Gastroesophageal sphincter (tissue), 4 donors: ENCODE data around the gene FBXO17. TPM values are rescaled to one million over a fixed set of nuclear protein-coding genes. Genes with fewer than 3 reads are reported as not detected.

Experiments used
- ATAC-seq: fragments of 150-250 bp; one replicate; pipeline ENCODE4 v1.9.1; 2016; ENCODE audit warnings: mild to moderate bottlenecking, moderate library complexity
- H3K27ac ChIP-seq, 4 donors: fragments of 200-600 bp; sonication (generic) in 3 of 4; 1 replicate in 3 of 4; 2 replicates in 1 of 4; pipeline ENCODE4 v1.5.1; 2016 to 2019
- H3K27me3 ChIP-seq: fragments of 200-600 bp; sonication (generic); one replicate; pipeline ENCODE4 v1.5.1; 2019
- H3K36me3 ChIP-seq, 2 donors: fragments of 200-600 bp; sonication (generic); one replicate each; pipeline ENCODE4 v1.5.1; 2019; ENCODE audit warnings: control low read depth in 1 of 2
- H3K4me1 ChIP-seq, 3 donors: fragments of 200-600 bp; sonication (generic); 1 replicate in 2 of 3; 2 replicates in 1 of 3; pipeline ENCODE4 v1.5.1; 2016 to 2019; ENCODE audit warnings: control low read depth in 2 of 3
- H3K4me3 ChIP-seq, 2 donors: fragments of 200-600 bp; sonication (generic); one replicate each; pipeline ENCODE4 v1.5.1; 2019; ENCODE audit warnings: mild to moderate bottlenecking in 1 of 2, moderate library complexity in 1 of 2
- H3K9me3 ChIP-seq, 3 donors: fragments of 200-600 bp; sonication (generic); one replicate each; pipeline ENCODE4 v1.5.1; 2017 to 2019; ENCODE audit warnings: control low read depth in 2 of 3
- EP300 ChIP-seq: sonication (generic); formaldehyde crosslinking; IDR thresholded peaks from one replicate; pipeline ENCODE4 v1.6.1; 2017; ENCODE audit warnings: antibody characterized with exemption, mild to moderate bottlenecking
- POLR2A ChIP-seq, 2 donors: fragments of 450-650 bp; IDR thresholded peaks; one replicate each; pipeline ENCODE4 v1.6.1; 2017; ENCODE audit warnings: antibody characterized with exemption in 2 of 2, mild to moderate bottlenecking in 2 of 2, moderate library complexity in 1 of 2
- POLR2AphosphoS5 ChIP-seq: sonication (generic); formaldehyde crosslinking; IDR thresholded peaks from one replicate; pipeline ENCODE4 v1.6.1; 2017; ENCODE audit warnings: antibody characterized with exemption
- WGBS, 2 donors: methylation state at CpG; one replicate each; pipeline ENCODE4 v1.1.5; 2018; ENCODE audit warnings: low coverage in 1 of 2; 5-methylcytosine and 5-hydroxymethylcytosine counted together
- total RNA-seq, 4 donors: library from RNA; depleted of rRNA; stranded (reverse); fragments of >200 nt; gene quantifications; one replicate each; pipeline ENCODE4 v1.1.0, GENCODE V29; 2016
- TF ChIP-seq, protein P1 (sequence below), 4 experiments: fragments of 200-600 bp in 2 of 4; fragments of 450-650 bp in 2 of 4; sonication (generic) in 1 of 4; IDR thresholded peaks; one replicate each; pipeline ENCODE4 v1.5.1; 2017 to 2019; ENCODE audit warnings: antibody characterized with exemption in 4 of 4, mild to moderate bottlenecking in 2 of 4, moderate library complexity in 2 of 4

The FBXO17 gene
- total RNA-seq, 4 donors from 2014 or later: 21.5 to 31.3 (median 27.8) TPM

DNA sequence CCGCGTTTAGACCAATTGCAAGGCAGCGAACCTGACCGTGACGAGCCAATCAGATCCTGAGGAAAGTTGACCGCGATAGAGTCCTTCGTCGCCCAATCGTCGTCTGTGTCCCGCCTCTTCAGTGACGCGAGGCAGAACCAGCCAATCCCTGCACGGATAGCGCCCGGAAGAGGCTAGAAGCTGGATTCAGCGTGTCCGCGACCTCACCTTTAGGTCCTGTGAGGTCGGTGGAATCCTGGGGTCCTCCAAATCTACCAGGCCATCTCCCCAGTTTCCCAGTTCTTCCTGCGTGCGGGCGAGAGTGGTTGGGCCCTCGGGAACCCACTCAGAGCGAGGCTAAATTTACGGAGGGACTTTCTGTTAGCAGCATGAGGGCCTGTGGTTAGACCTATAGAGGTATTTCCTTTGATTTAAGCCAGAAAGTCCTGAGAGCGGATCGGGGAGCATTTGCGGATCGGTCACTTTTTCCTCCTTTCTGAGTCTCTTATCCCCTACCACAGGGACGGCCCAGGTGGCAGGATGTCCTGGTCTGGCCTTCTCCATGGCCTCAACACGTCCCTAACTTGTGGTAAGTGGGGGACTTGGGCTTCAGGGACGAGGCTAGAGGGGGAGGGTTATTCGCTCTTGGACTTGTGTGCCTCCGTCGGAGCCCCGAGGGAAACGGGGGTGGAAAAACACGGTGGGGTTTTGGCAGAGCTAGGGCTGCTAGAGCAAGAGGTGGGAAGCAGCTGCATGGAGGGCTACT, 44.6 kb downstream of the FBXO17 start, which contains the start of gene MRPS12:
TSS of gene MRPS12 (plus strand) at position 169 of the 745 bp plus-strand sequence. CDS start at position 520, 351 bp downstream.
- Histone ChIP-seq H3K36me3 (peaks cover 0 to 38% of the 10 kb centered on the region in 2 donors), H3K27me3 (no peaks in the 10 kb centered on the region), H3K4me3 (peak within 1 kb of the TSS; percentile 51 to 71), H3K4me1 (peaks cover 0 to 37% (median 10%) of the 10 kb centered on the region in 3 donors), H3K27ac (peak within 1 kb of the TSS; percentile 55 to 92 (median 85)), H3K9me3 (no peaks in the 10 kb centered on the region)
- WGBS, 2 donors: 0 to 1% methylated on average over 2 to 11 of the region's 40 CpGs
- TF ChIP-seq, protein P1, sequence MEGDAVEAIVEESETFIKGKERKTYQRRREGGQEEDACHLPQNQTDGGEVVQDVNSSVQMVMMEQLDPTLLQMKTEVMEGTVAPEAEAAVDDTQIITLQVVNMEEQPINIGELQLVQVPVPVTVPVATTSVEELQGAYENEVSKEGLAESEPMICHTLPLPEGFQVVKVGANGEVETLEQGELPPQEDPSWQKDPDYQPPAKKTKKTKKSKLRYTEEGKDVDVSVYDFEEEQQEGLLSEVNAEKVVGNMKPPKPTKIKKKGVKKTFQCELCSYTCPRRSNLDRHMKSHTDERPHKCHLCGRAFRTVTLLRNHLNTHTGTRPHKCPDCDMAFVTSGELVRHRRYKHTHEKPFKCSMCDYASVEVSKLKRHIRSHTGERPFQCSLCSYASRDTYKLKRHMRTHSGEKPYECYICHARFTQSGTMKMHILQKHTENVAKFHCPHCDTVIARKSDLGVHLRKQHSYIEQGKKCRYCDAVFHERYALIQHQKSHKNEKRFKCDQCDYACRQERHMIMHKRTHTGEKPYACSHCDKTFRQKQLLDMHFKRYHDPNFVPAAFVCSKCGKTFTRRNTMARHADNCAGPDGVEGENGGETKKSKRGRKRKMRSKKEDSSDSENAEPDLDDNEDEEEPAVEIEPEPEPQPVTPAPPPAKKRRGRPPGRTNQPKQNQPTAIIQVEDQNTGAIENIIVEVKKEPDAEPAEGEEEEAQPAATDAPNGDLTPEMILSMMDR (IDR thresholded peaks at IDR 0.05): no peak
- TF ChIP-seq POLR2A (IDR thresholded peaks at IDR 0.05) (peak in 1 of 2 donors; percentile 12), EP300 (no peak), POLR2AphosphoS5 (peak; percentile 45)
- ATAC-seq: peak; percentile 99

DNA sequence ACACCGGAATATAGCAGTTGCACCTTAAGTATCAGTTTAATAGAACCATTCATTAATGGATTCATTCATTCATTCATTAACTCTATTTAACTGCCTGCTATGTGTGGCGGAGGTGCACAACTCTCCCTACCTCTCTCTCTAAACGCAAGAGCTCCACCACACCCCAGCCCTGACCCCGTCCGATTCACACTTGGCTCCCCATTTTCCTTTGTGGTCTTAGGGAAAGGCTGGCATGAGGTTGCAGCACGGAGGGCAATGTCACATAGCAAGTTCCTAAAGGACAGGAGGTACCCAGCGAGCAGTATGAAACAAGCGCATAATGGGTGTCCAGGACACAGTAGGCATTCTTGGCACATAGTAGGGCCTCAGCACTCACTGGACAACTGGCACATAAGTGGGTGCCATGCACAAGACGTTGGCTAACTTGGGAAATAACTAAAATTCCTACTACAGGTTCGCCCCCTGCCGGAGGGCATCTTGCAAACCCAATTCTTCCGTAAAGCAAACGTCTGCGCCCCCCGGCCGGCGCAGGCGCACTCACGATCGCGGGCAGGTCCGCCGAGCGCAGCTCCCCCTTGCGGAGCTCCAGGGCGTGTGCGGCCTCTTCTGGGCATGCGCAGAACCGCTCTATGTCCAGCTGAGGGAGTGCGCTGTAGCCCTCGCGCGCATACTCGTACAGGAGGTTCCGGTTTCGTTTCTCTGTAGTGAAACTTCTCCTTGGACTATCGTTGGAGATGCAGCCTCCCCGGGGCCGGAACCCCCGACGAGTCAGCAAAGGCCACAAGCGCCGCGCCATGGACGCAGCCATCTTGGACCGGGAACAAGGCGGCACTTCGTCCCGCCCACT, 45.4 kb downstream of the FBXO17 start, which contains the start of gene SARS2:
TSS of gene SARS2 (minus strand) at position 835 of the 847 bp plus-strand sequence. CDS start at position 808, 27 bp downstream.
- peak; percentile 92 for ATAC-seq
- TF ChIP-seq POLR2AphosphoS5 (peak; percentile 24), POLR2A (IDR thresholded peaks at IDR 0.05) (peak in 1 of 2 donors; percentile 7), EP300 (no peak)
- TF ChIP-seq, protein P1 (IDR thresholded peaks at IDR 0.05): peak; percentile 98 to 99 (median 98)
- H3K4me3 ChIP-seq: peak within 1 kb of the TSS; percentile 51 to 71
- H3K27me3 ChIP-seq: no peaks in the 10 kb centered on the region
- peaks cover 0 to 37% (median 10%) of the 10 kb centered on the region in 3 donors for H3K4me1 ChIP-seq
- H3K36me3 ChIP-seq: peaks cover 0 to 46% of the 10 kb centered on the region in 2 donors
- peak within 1 kb of the TSS; percentile 55 to 92 (median 85) for H3K27ac ChIP-seq
- 9 to 10% methylated on average over 8 of the region's 49 CpGs for WGBS, 2 donors
- no peaks in the 10 kb centered on the region for H3K9me3 ChIP-seq

DNA sequence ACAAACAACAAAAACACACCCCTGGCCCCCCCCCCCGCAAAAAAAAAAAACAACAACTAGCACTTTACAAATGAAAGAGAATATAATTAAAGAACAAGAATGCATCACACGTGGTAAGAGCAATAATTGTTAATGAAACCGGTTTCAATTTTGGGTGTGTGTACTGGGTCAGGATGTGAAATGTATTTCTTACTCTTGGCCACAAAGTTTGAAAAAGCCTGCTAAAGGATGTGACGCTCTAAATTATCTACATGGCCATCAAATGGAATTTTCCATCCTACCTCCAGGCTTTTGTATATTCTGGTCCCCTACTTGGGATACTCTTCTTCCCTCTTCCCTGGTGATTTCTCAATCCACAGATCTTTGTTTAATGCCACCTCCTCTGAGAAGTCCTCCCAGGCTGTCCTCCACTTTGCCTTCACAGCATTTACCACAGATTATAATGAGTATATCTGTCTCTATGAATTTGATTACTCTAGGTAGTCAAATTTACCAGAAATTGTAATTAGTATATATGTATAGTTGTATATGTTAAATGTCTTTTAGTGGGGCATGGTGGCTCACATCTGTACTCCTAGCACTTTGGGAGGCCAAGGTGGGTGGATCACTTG, 47.0 kb downstream of the FBXO17 start:
- no peak overlapping the region for H3K27ac ChIP-seq
- ATAC-seq: no peak
- H3K4me3 ChIP-seq: no peak overlapping the region

DNA sequence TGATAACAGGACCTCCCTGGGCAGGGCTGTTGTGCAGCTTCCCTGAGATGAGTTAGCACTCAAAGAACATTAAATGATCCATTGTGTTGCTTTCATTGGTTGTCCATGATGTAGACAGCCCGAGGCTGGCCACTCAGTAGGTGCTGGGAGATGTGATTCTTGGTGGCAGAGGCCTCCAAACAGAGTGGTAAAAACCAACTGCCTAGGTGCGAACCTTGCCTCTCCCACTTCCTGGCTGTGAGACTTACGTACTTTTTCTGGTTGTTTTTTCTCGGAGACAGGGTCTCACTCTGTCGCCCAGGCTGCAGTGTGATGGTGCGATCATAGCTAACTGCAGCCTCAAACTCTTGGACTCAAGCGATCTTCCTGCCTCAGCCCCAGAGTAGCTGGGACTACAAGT, 51.2 kb downstream of the FBXO17 start:
- Histone ChIP-seq H3K4me3 (no peak overlapping the region), H3K36me3 (peaks cover 0 to 52% of the 10 kb centered on the region in 2 donors), H3K27ac (no peak overlapping the region), H3K9me3 (no peaks in the 10 kb centered on the region), H3K4me1 (peaks cover 0 to 5% (median 0%) of the 10 kb centered on the region in 3 donors), H3K27me3 (no peaks in the 10 kb centered on the region)
- ATAC-seq: no peak
- TF ChIP-seq EP300 (no peak), POLR2A (IDR thresholded peaks at IDR 0.05) (no peak), POLR2AphosphoS5 (no peak)
- TF ChIP-seq, protein P1 (IDR thresholded peaks at IDR 0.05): no peak
- 87% methylated on average over 4 of the region's 7 CpGs; no CpG with 5 or more reads in 1 of the 2 donors for WGBS, 2 donors

More for the DNA sequence above, 47.0 kb downstream of the FBXO17 start:
- Histone ChIP-seq H3K27me3 (no peaks in the 10 kb centered on the region), H3K4me1 (peaks cover 0 to 37% (median 10%) of the 10 kb centered on the region in 3 donors), H3K36me3 (peaks cover 0 to 48% of the 10 kb centered on the region in 2 donors), H3K9me3 (no peaks in the 10 kb centered on the region)
- TF ChIP-seq POLR2AphosphoS5 (no peak), EP300 (no peak), POLR2A (IDR thresholded peaks at IDR 0.05) (no peak)
- TF ChIP-seq, protein P1 (IDR thresholded peaks at IDR 0.05): no peak
- WGBS, 2 donors: 69 to 80% methylated on average over 3 to 4 of the region's 4 CpGs
